IMR-90 (cell line): ENCODE measurements around the gene MTOR. TPM values are rescaled to one million over a fixed set of nuclear protein-coding genes. Genes with fewer than 3 reads are reported as not detected.

Experiments used
- ATAC-seq: fragments of 200-7000 bp; cut with Tn5 transposase; 2 replicates; pipeline ENCODE4 v1.9.1; 2020; ENCODE audit warnings: low read depth, mild to moderate bottlenecking, moderate library complexity
- BruUV-seq: library from RNA; stranded (reverse); fragments of 400-500 nt; replicated peaks from 2 replicates; lab custom pipeline; 2021; lab: Mats Ljungman, UMichigan
- CTCF ChIA-PET: fragments of 300-600 bp; formaldehyde crosslinking; extraction: SDS; loops from one replicate; lab custom pipeline; 2021; ENCODE audit warnings: antibody characterized with exemption; lab: Yijun Ruan, JAX
- POLR2A ChIA-PET: fragments of 300-600 bp; sonication (Branson Sonifier 250); formaldehyde crosslinking; loops from one replicate; lab custom pipeline; 2022; ENCODE audit warnings: antibody characterized with exemption; ENCODE audit not compliant: unreplicated experiment; lab: Charles Lee
- DNase-seq: peaks from one replicate; pipeline ENCODE4 v3.0.0; 2013
- H2AFZ ChIP-seq: replicated peaks from 2 replicates; pipeline ENCODE3; 2013; ENCODE audit warnings: low read length, mild to moderate bottlenecking; ENCODE audit not compliant: poor library complexity
- H2AK5ac ChIP-seq: 2 replicates; pipeline ENCODE4 v1.6.1; 2013; ENCODE audit warnings: low read depth, low read length, inconsistent platforms
- H2AK9ac ChIP-seq: replicated peaks from 2 replicates; pipeline ENCODE3; 2013; ENCODE audit warnings: mild to moderate bottlenecking, low read depth, low read length, moderate library complexity; ENCODE audit not compliant: poor library complexity
- H2BK120ac ChIP-seq: 2 replicates; pipeline ENCODE4 v1.6.1; 2013; ENCODE audit warnings: low read depth, low read length, inconsistent platforms
- H2BK15ac ChIP-seq: 3 replicates; pipeline ENCODE4 v1.6.1; 2013; ENCODE audit warnings: low read depth, low read length, inconsistent platforms
- H2BK20ac ChIP-seq: 2 replicates; pipeline ENCODE4 v1.6.1; 2013; ENCODE audit warnings: low read depth, mild to moderate bottlenecking, inconsistent platforms, low read length, moderate library complexity
- H2BK5ac ChIP-seq: 2 replicates; pipeline ENCODE4 v1.6.1; 2013; ENCODE audit warnings: mild to moderate bottlenecking, low read depth, low read length, inconsistent platforms; ENCODE audit not compliant: poor library complexity, severe bottlenecking
- H3K14ac ChIP-seq: replicated peaks from 2 replicates; pipeline ENCODE4 v1.6.1; 2013; ENCODE audit warnings: low read depth, low read length, inconsistent platforms
- H3K18ac ChIP-seq: 2 replicates; pipeline ENCODE4 v1.6.1; 2013; ENCODE audit warnings: low read depth, low read length, control low read depth
- H3K23ac ChIP-seq: 2 replicates; pipeline ENCODE4 v1.6.1; 2013; ENCODE audit warnings: low read depth, low read length, inconsistent platforms
- H3K27ac ChIP-seq: 2 replicates; pipeline ENCODE4 v1.5.1; 2013; ENCODE audit warnings: mild to moderate bottlenecking, control low read depth, low read length; ENCODE audit not compliant: insufficient read depth
- H3K27me3 ChIP-seq: 2 replicates; pipeline ENCODE4 v1.6.1; 2013; ENCODE audit warnings: low read length; ENCODE audit not compliant: control insufficient read depth, insufficient read depth
- H3K36me3 ChIP-seq: 2 replicates; pipeline ENCODE4 v1.6.1; 2013; ENCODE audit warnings: low read length, mixed read lengths; ENCODE audit not compliant: control insufficient read depth, insufficient read depth
- H3K4ac ChIP-seq: 2 replicates; pipeline ENCODE4 v1.6.1; 2013; ENCODE audit warnings: low read depth, low read length, inconsistent platforms
- H3K4me1 ChIP-seq: 2 replicates; pipeline ENCODE4 v1.6.1; 2013; ENCODE audit warnings: low read length, mixed read lengths; ENCODE audit not compliant: control insufficient read depth, insufficient read depth
- H3K4me2 ChIP-seq: 2 replicates; pipeline ENCODE4 v1.6.1; 2013; ENCODE audit warnings: low read depth, mild to moderate bottlenecking, control low read depth, low read length, moderate library complexity
- H3K4me3 ChIP-seq: 2 replicates; pipeline ENCODE4 v1.5.1; 2013; ENCODE audit warnings: low read depth, mild to moderate bottlenecking, control low read depth, low read length, moderate library complexity; ENCODE audit not compliant: insufficient read depth
- H3K56ac ChIP-seq: 2 replicates; pipeline ENCODE4 v1.6.1; 2013; ENCODE audit warnings: low read length, inconsistent platforms; ENCODE audit not compliant: insufficient read depth; ENCODE audit errors: extremely low read depth
- H3K79me1 ChIP-seq, 2 experiments: 2 replicates each; pipeline ENCODE4 v1.6.1; 2013; ENCODE audit warnings: low read length in 2 of 2, inconsistent platforms in 1 of 2, low read depth in 1 of 2
- H3K9ac ChIP-seq: 2 replicates; pipeline ENCODE4 v1.6.1; 2013; ENCODE audit warnings: low read depth, low read length, control low read depth
- H3K9me1 ChIP-seq: 2 replicates; pipeline ENCODE4 v1.6.1; 2013; ENCODE audit warnings: low read length, inconsistent platforms; ENCODE audit not compliant: insufficient read depth
- H3K9me3 ChIP-seq: 2 replicates; pipeline ENCODE4 v1.6.1; 2013; ENCODE audit warnings: low read length; ENCODE audit not compliant: control insufficient read depth, insufficient read depth
- H4K20me1 ChIP-seq: 2 replicates; pipeline ENCODE4 v1.6.1; 2013; ENCODE audit warnings: low read length, inconsistent platforms; ENCODE audit not compliant: insufficient read depth
- H4K5ac ChIP-seq: 2 replicates; pipeline ENCODE4 v1.6.1; 2013; ENCODE audit warnings: mild to moderate bottlenecking, low read depth, low read length, control low read depth
- H4K8ac ChIP-seq, 2 experiments: 2 replicates each; pipeline ENCODE4 v1.6.1; 2013; ENCODE audit warnings: low read depth in 2 of 2, low read length in 2 of 2, control low read depth in 1 of 2, inconsistent platforms in 1 of 2
- H4K91ac ChIP-seq: 2 replicates; pipeline ENCODE4 v1.6.1; 2013; ENCODE audit warnings: low read depth, low read length, inconsistent platforms; ENCODE audit not compliant: insufficient read depth
- BHLHE40 ChIP-seq: fragments of 150-350 bp; IDR thresholded peaks from 2 replicates; pipeline ENCODE4 v1.6.1; 2016; ENCODE audit warnings: mild to moderate bottlenecking, low read depth, low read length
- CEBPB ChIP-seq: IDR thresholded peaks from 2 replicates; pipeline ENCODE4 v1.6.1; 2012; ENCODE audit warnings: low read depth, low read length, improper control_type of control experiment
- CHD1 ChIP-seq: IDR thresholded peaks from 2 replicates; pipeline ENCODE4 v1.6.1; 2012; ENCODE audit warnings: low read depth, low read length, improper control_type of control experiment
- FOS ChIP-seq: fragments of 150-350 bp; IDR thresholded peaks from 2 replicates; pipeline ENCODE4 v1.6.1; 2016; ENCODE audit warnings: low read depth, low read length
- MAFK ChIP-seq: IDR thresholded peaks from 2 replicates; pipeline ENCODE4 v1.6.1; 2012; ENCODE audit warnings: low read depth, low read length, improper control_type of control experiment
- MAZ ChIP-seq: IDR thresholded peaks from 2 replicates; pipeline ENCODE4 v1.6.1; 2012; ENCODE audit warnings: low read depth, mild to moderate bottlenecking, low read length, improper control_type of control experiment, moderate library complexity, borderline replicate concordance
- MXI1 ChIP-seq: IDR thresholded peaks from 2 replicates; pipeline ENCODE4 v1.6.1; 2012; ENCODE audit warnings: low read depth, mild to moderate bottlenecking, low read length, moderate library complexity, borderline replicate concordance
- NFE2L2 ChIP-seq: fragments of 150-350 bp; IDR thresholded peaks from 2 replicates; pipeline ENCODE4 v1.6.1; 2016; ENCODE audit warnings: low read depth, mild to moderate bottlenecking, low read length
- POLR2A ChIP-seq: IDR thresholded peaks from 2 replicates; pipeline ENCODE4 v1.6.1; 2012; ENCODE audit warnings: mild to moderate bottlenecking, low read depth, low read length
- RAD21 ChIP-seq: IDR thresholded peaks from 2 replicates; pipeline ENCODE4 v1.6.1; 2012; ENCODE audit warnings: low read length, improper control_type of control experiment
- RCOR1 ChIP-seq: IDR thresholded peaks from 2 replicates; pipeline ENCODE4 v1.6.1; 2012; ENCODE audit warnings: mild to moderate bottlenecking, low read length, improper control_type of control experiment; ENCODE audit not compliant: insufficient replicate concordance
- RFX5 ChIP-seq: IDR thresholded peaks from 2 replicates; pipeline ENCODE4 v1.8.0; 2012; ENCODE audit warnings: low read depth, mild to moderate bottlenecking, low read length, moderate library complexity
- SMC3 ChIP-seq: fragments of 150-350 bp; IDR thresholded peaks from 2 replicates; pipeline ENCODE4 v1.6.1; 2016; ENCODE audit warnings: low read depth, mild to moderate bottlenecking, antibody characterized with exemption, low read length, moderate library complexity
- WGBS, 2 experiments: methylation state at CpG; one replicate each; pipeline versions ENCODE4 v1.1.5 to v1.1.7; 2013; ENCODE audit warnings: missing lambda C conversion rate in 2 of 2; ENCODE audit not compliant: insufficient read length in 1 of 2; ENCODE audit errors: extremely low coverage in 2 of 2; 5-methylcytosine and 5-hydroxymethylcytosine counted together
- dilution Hi-C: fragments of 300-500 bp; cut with HindIII; formaldehyde crosslinking; loops from one replicate; pipeline ENCODE4 v1.14.3; 2018; ENCODE audit warnings: low sequenced_read_pairs; ENCODE audit not compliant: unreplicated experiment
- in situ Hi-C: fragments of 300-500 bp; cut with MboI; formaldehyde crosslinking; loops from 3 replicates; pipeline ENCODE4 v1.14.3; 2019; ENCODE audit warnings: low sequenced_read_pairs, inconsistent platforms, mixed read lengths
- intact Hi-C: fragments of 100-400 bp; cut with micrococcal nuclease; formaldehyde crosslinking; loops from 2 replicates; pipeline ENCODE4 v1.10.0; 2022
- polyA plus RNA-seq, 3 experiments: library from polyadenylated mRNA; depleted of rRNA; stranded (reverse); fragments of >200 nt; gene quantifications; 2 replicates each; pipeline ENCODE4 v1.2.3, GENCODE V29; 2012; ENCODE audit warnings: low replicate concordance in 1 of 3
- total RNA-seq: library from RNA; depleted of rRNA; stranded (reverse); fragments of >200 nt; gene quantifications from 2 replicates; pipeline ENCODE4 v1.2.3, GENCODE V29; 2012
- TF ChIP-seq, protein P1 (sequence below): fragments of 150-350 bp; IDR thresholded peaks from 2 replicates; pipeline ENCODE4 v1.6.1; 2017; ENCODE audit warnings: mild to moderate bottlenecking, antibody characterized with exemption, low read length, low read depth
- TF ChIP-seq, protein P2 (sequence below): conservative IDR thresholded peaks from 2 replicates; pipeline ENCODE4 v1.5.1; 2012; ENCODE audit warnings: mild to moderate bottlenecking, low read depth, low read length, improper control_type of control experiment
- TF ChIP-seq, protein P3 (sequence below): fragments of 150-350 bp; IDR thresholded peaks from 2 replicates; pipeline ENCODE4 v1.6.1; 2016; ENCODE audit warnings: low read depth, mild to moderate bottlenecking, low read length, moderate library complexity, borderline replicate concordance

Gene MTOR
- total and polyA plus RNA-seq, 2 of the 4 experiments (the other 2 are of a cell fraction): 19.2 to 36.7 TPM

DNA sequence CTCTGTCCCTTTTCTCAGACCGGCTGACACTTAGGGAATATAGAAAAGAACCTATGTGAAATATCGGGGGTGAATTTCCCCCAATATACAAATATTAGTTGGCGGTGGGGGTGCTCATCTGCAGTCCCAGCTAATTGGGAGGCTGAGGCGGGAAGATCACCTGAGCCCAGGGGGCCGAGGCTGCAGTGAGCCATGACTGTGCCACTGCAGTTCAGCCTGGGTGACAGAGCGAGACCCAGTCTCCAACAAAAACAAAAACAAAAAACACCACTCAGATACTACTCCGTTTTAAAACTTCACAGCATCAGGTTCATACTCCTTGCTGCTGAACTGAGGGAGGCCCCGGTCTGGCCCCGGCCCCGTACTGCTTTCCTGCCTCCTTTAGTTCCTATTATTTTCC, 156.8 kb downstream of the MTOR start:
- WGBS, 2 experiments: no CpG with 5 or more reads among the region's 10 CpGs
- Histone ChIP-seq H3K4me1 (no peaks in the 10 kb centered on the region), H3K9ac (no peak overlapping the region), H3K14ac (no peak overlapping the region), H4K8ac (no peak overlapping the region), H2AK5ac (no peak overlapping the region), H3K18ac (no peak overlapping the region), H2BK20ac (no peak overlapping the region), H3K27me3 (no peaks in the 10 kb centered on the region), H3K9me3 (no peaks in the 10 kb centered on the region), H2BK5ac (no peak overlapping the region), H3K23ac (no peak overlapping the region), H3K9me1 (no peaks in the 10 kb centered on the region), H3K4ac (no peak overlapping the region), H3K56ac (no peak overlapping the region), H2AK9ac (no peak overlapping the region), H3K4me2 (no peak overlapping the region), H4K5ac (no peak overlapping the region), H2BK15ac (no peak overlapping the region), H4K91ac (no peak overlapping the region), H3K36me3 (peaks cover 23% of the 10 kb centered on the region), H3K4me3 (no peak overlapping the region), H2AFZ (no peak overlapping the region), H2BK120ac (no peak overlapping the region), H3K79me1 (no peaks in the 10 kb centered on the region), H3K27ac (no peak overlapping the region), H4K20me1 (no peaks in the 10 kb centered on the region)
- no TSS peak for BruUV-seq
- in situ Hi-C loops: no loop called here
- TF ChIP-seq, protein P1, sequence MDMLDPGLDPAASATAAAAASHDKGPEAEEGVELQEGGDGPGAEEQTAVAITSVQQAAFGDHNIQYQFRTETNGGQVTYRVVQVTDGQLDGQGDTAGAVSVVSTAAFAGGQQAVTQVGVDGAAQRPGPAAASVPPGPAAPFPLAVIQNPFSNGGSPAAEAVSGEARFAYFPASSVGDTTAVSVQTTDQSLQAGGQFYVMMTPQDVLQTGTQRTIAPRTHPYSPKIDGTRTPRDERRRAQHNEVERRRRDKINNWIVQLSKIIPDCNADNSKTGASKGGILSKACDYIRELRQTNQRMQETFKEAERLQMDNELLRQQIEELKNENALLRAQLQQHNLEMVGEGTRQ: no peak
- no peak for TF ChIP-seq NFE2L2
- TF ChIP-seq FOS: no peak
- TF ChIP-seq, protein P2, sequence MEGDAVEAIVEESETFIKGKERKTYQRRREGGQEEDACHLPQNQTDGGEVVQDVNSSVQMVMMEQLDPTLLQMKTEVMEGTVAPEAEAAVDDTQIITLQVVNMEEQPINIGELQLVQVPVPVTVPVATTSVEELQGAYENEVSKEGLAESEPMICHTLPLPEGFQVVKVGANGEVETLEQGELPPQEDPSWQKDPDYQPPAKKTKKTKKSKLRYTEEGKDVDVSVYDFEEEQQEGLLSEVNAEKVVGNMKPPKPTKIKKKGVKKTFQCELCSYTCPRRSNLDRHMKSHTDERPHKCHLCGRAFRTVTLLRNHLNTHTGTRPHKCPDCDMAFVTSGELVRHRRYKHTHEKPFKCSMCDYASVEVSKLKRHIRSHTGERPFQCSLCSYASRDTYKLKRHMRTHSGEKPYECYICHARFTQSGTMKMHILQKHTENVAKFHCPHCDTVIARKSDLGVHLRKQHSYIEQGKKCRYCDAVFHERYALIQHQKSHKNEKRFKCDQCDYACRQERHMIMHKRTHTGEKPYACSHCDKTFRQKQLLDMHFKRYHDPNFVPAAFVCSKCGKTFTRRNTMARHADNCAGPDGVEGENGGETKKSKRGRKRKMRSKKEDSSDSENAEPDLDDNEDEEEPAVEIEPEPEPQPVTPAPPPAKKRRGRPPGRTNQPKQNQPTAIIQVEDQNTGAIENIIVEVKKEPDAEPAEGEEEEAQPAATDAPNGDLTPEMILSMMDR: no peak
- TF ChIP-seq POLR2A: no peak
- no peak for TF ChIP-seq MAFK
- TF ChIP-seq MAZ: no peak
- TF ChIP-seq SMC3: no peak
- no peak for TF ChIP-seq MXI1
- TF ChIP-seq CHD1: no peak
- TF ChIP-seq RAD21: no peak
- TF ChIP-seq RCOR1: no peak
- TF ChIP-seq RFX5: no peak
- no peak for TF ChIP-seq CEBPB
- TF ChIP-seq, protein P3, sequence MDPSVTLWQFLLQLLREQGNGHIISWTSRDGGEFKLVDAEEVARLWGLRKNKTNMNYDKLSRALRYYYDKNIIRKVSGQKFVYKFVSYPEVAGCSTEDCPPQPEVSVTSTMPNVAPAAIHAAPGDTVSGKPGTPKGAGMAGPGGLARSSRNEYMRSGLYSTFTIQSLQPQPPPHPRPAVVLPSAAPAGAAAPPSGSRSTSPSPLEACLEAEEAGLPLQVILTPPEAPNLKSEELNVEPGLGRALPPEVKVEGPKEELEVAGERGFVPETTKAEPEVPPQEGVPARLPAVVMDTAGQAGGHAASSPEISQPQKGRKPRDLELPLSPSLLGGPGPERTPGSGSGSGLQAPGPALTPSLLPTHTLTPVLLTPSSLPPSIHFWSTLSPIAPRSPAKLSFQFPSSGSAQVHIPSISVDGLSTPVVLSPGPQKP: no peak
- TF ChIP-seq BHLHE40: no peak
- dilution Hi-C loops: no loop called here
- ChIA-PET CTCF (no interaction called here), POLR2A (no interaction called here)
- intact Hi-C loops: no loop called here
- no peak for DNase-seq
- no peak for ATAC-seq
